Neuronal stem cell (in vitro differentiated cells): Measurements from ENCODE around the gene SHISA2.
"Not testable (repeated sequence)": the region's sequence is repeated elsewhere in the genome, so short reads cannot be mapped to it uniquely, and the experiment has no call there.

Experiments used
- DNase-seq: peaks from one replicate; pipeline ENCODE4 v3.0.0-alpha.2; 2013; ENCODE audit warnings: low spot score
- H2AFZ ChIP-seq: one replicate; pipeline ENCODE4 v1.6.1; 2013; ENCODE audit warnings: mild to moderate bottlenecking, low read length, inconsistent platforms
- H2AK5ac ChIP-seq: 2 replicates; pipeline ENCODE4 v1.6.1; 2013; ENCODE audit warnings: low read depth, mild to moderate bottlenecking, inconsistent platforms, low read length, moderate library complexity, mixed read lengths
- H2BK120ac ChIP-seq: 2 replicates; pipeline ENCODE4 v1.6.1; 2013; ENCODE audit warnings: low read depth, mild to moderate bottlenecking, inconsistent platforms, low read length, moderate library complexity, mixed read lengths
- H2BK12ac ChIP-seq: one replicate; pipeline ENCODE4 v1.6.1; 2013; ENCODE audit warnings: low read length, inconsistent platforms
- H2BK15ac ChIP-seq: 2 replicates; pipeline ENCODE4 v1.6.1; 2013; ENCODE audit warnings: mild to moderate bottlenecking, low read length, inconsistent platforms, mixed read lengths
- H2BK5ac ChIP-seq: one replicate; pipeline ENCODE4 v1.6.1; 2013; ENCODE audit warnings: inconsistent platforms, mild to moderate bottlenecking, low read length, moderate library complexity
- H3K14ac ChIP-seq: one replicate; pipeline ENCODE4 v1.6.1; 2013; ENCODE audit warnings: low read length, inconsistent platforms
- H3K18ac ChIP-seq: 2 replicates; pipeline ENCODE4 v1.6.1; 2013; ENCODE audit warnings: low read length, inconsistent platforms
- H3K23ac ChIP-seq: 2 replicates; pipeline ENCODE4 v1.6.1; 2013; ENCODE audit warnings: low read depth, mild to moderate bottlenecking, mixed read lengths, low read length, inconsistent platforms; ENCODE audit not compliant: poor library complexity
- H3K27ac ChIP-seq: replicated peaks from 3 replicates; pipeline ENCODE4 v1.5.1; 2013; ENCODE audit warnings: low read length, inconsistent platforms
- H3K27me3 ChIP-seq, 3 experiments: 2 replicates each; pipeline ENCODE4 v1.6.1; 2013; ENCODE audit warnings: low read length in 3 of 3, mild to moderate bottlenecking in 2 of 3, inconsistent platforms in 1 of 3, low read depth in 1 of 3, mixed read lengths in 1 of 3, moderate library complexity in 1 of 3; ENCODE audit not compliant: control insufficient read depth in 3 of 3, insufficient read depth in 3 of 3
- H3K36me3 ChIP-seq, 2 donors: replicated peaks in 1 of 2; 2 replicates each; pipeline ENCODE4 v1.6.1; 2013; ENCODE audit warnings: low read length in 2 of 2; ENCODE audit not compliant: control insufficient read depth in 2 of 2, insufficient read depth in 2 of 2
- H3K4ac ChIP-seq: 2 replicates; pipeline ENCODE4 v1.6.1; 2013; ENCODE audit warnings: inconsistent platforms, mild to moderate bottlenecking, low read length, moderate library complexity
- H3K4me1 ChIP-seq, 2 donors: 1 replicate in 1 of 2; 2 replicates in 1 of 2; pipeline ENCODE4 v1.6.1; 2013; ENCODE audit warnings: low read length in 2 of 2, low read depth in 1 of 2; ENCODE audit not compliant: control insufficient read depth in 2 of 2, insufficient read depth in 1 of 2
- H3K4me2 ChIP-seq: one replicate; pipeline ENCODE4 v1.6.1; 2013; ENCODE audit warnings: mild to moderate bottlenecking, low read length, inconsistent platforms; ENCODE audit not compliant: insufficient read depth, poor library complexity, severe bottlenecking
- H3K4me3 ChIP-seq, 2 donors: 2 replicates each; pipeline ENCODE4 v1.5.1; 2013; ENCODE audit warnings: low read length in 2 of 2, mild to moderate bottlenecking in 2 of 2, inconsistent platforms in 1 of 2, moderate library complexity in 1 of 2
- H3K79me1 ChIP-seq: one replicate; pipeline ENCODE4 v1.6.1; 2013; ENCODE audit warnings: low read depth, mild to moderate bottlenecking, inconsistent platforms, low read length, moderate library complexity
- H3K9ac ChIP-seq: one replicate; pipeline ENCODE4 v1.6.1; 2013; ENCODE audit warnings: mild to moderate bottlenecking, low read depth, low read length, inconsistent platforms; ENCODE audit not compliant: poor library complexity
- H3K9me3 ChIP-seq, 2 donors: replicated peaks in 1 of 2; 2 replicates each; pipeline versions ENCODE3 to v1.6.1; 2013; ENCODE audit warnings: low read length in 2 of 2, mild to moderate bottlenecking in 2 of 2, inconsistent platforms in 1 of 2, low read depth in 1 of 2, mixed read lengths in 1 of 2, moderate library complexity in 1 of 2; ENCODE audit not compliant: control insufficient read depth in 2 of 2, insufficient read depth in 1 of 2
- H4K8ac ChIP-seq: one replicate; pipeline ENCODE4 v1.6.1; 2013; ENCODE audit warnings: low read depth, mild to moderate bottlenecking, inconsistent platforms, low read length, moderate library complexity
- H4K91ac ChIP-seq: one replicate; pipeline ENCODE4 v1.6.1; 2013; ENCODE audit warnings: low read length, low read depth, mild to moderate bottlenecking, inconsistent platforms; ENCODE audit not compliant: poor library complexity
- WGBS, 2 donors: extraction: QIAGEN DNeasy Blood & Tissue Kit; methylation state at CpG; one replicate each; pipeline ENCODE4 v1.1.7; 2013; ENCODE audit warnings: missing lambda C conversion rate in 2 of 2, mixed read lengths in 1 of 2; ENCODE audit not compliant: insufficient read length in 2 of 2, insufficient replicate concordance in 1 of 2; ENCODE audit errors: extremely low coverage in 2 of 2; 5-methylcytosine and 5-hydroxymethylcytosine counted together

SHISA2 gene

DNA sequence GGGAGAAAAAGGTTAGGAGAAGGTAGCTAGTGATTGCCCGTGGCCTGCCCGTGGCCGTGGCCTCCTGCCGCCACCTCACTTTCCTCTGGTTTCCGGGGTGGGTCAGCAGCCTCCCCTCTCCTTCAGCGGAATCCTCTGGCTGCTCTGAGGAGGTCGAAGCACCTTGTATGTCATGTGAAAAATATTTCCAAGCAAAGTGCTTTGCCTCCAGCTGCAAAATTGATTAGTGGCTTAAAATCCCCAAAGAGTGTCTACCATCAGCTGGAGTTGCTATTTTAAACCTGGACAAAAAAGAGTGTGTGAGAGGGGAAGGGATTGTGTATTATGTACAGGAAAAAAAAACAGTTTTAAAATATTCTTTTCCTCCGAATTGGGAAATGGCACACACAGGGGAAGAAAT lies 17.8 kb upstream of the SHISA2 start:
- not testable (repeated sequence) for H2AFZ ChIP-seq, H3K27me3 ChIP-seq, H2BK5ac ChIP-seq, H3K4me3 ChIP-seq, H3K4ac ChIP-seq, H3K23ac ChIP-seq, H3K9ac ChIP-seq, H2BK120ac ChIP-seq, DNase-seq, H3K18ac ChIP-seq, H2BK12ac ChIP-seq, H3K14ac ChIP-seq, H3K79me1 ChIP-seq, H3K36me3 ChIP-seq, H2BK15ac ChIP-seq, H3K4me2 ChIP-seq, H2AK5ac ChIP-seq, H4K8ac ChIP-seq, H3K9me3 ChIP-seq, H4K91ac ChIP-seq, H3K4me1 ChIP-seq, H3K27ac ChIP-seq
- WGBS, 2 donors, result no CpG with 5 or more reads among the region's 8 CpGs

DNA sequence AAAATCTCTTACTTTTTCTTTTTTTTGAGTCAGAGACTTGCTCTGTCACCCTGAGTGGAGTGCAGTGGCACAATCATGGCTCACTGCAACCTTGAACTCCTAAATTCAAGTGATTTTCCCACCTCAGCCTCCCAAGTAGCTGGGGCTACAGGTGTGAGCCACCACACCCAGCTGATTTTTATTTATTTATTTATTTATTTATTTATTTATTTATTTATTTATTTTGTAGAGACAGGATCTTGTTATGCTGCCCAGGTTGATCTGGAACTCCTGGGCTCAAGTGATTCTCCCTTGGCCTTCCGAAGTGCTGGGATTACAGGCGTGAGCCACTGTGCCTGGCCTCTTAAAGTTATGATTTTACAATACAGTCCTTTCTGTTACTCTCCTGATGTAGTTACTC lies 16.6 kb upstream of the SHISA2 start:
- H3K23ac ChIP-seq, H3K4me2 ChIP-seq, H3K27me3 ChIP-seq, H3K9me3 ChIP-seq, H3K4me1 ChIP-seq, H2AK5ac ChIP-seq, H2BK5ac ChIP-seq, H3K79me1 ChIP-seq, H2AFZ ChIP-seq, H4K91ac ChIP-seq, H3K9ac ChIP-seq, H3K36me3 ChIP-seq, H2BK120ac ChIP-seq, H4K8ac ChIP-seq, H3K14ac ChIP-seq, H2BK12ac ChIP-seq, H3K18ac ChIP-seq, H3K4ac ChIP-seq, H3K27ac ChIP-seq, DNase-seq, H3K4me3 ChIP-seq: not testable (repeated sequence)
- WGBS, 2 donors, result no CpG with 5 or more reads among the region's 2 CpGs
- H2BK15ac ChIP-seq, result peak overlapping the region; percentile 26

DNA sequence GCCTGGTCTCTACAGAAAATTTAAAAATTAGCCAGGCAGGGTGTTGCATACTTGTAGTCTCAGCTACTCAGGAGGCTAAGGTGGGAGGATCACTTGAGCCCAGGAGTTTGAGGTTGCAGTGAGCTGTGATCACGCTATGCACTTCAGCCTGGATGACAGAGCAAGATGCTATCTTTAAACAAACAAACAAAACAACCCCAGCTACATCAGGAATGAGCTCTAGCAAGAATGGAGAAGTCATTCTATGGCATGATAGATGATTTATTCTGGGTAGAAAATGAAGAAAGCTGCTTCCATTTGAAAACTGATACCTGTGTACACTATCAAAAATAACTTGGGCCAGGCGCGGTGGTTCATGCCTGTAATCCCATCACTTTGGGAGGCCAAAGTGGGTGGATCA lies 15.8 kb upstream of the SHISA2 start:
- no peak overlapping the region for H3K27ac ChIP-seq
- no peak overlapping the region for H3K4me2 ChIP-seq
- no peaks in the 10 kb centered on the region for H3K36me3 ChIP-seq
- no peak overlapping the region for H2AK5ac ChIP-seq
- H3K14ac ChIP-seq, result no peak overlapping the region
- H3K4ac ChIP-seq, result no peak overlapping the region
- no peak overlapping the region for H4K8ac ChIP-seq
- whole genome bisulfite sequencing, 2 donors, result no CpG with 5 or more reads among the region's 3 CpGs
- H2BK120ac ChIP-seq, result no peak overlapping the region
- DNase-seq, result no peak
- H4K91ac ChIP-seq, result no peak overlapping the region
- H3K79me1 ChIP-seq, result no peaks in the 10 kb centered on the region
- no peak overlapping the region for H2BK12ac ChIP-seq
- no peak overlapping the region for H2BK15ac ChIP-seq
- H3K9me3 ChIP-seq, result no peaks in the 10 kb centered on the region
- H2BK5ac ChIP-seq, result no peak overlapping the region
- no peaks in the 10 kb centered on the region for H3K4me1 ChIP-seq
- no peak overlapping the region for H3K4me3 ChIP-seq
- H3K9ac ChIP-seq, result no peak overlapping the region
- H3K27me3 ChIP-seq, result no peaks in the 10 kb centered on the region
- no peak overlapping the region for H3K18ac ChIP-seq
- H3K23ac ChIP-seq, result no peak overlapping the region
- no peak overlapping the region for H2AFZ ChIP-seq

DNA sequence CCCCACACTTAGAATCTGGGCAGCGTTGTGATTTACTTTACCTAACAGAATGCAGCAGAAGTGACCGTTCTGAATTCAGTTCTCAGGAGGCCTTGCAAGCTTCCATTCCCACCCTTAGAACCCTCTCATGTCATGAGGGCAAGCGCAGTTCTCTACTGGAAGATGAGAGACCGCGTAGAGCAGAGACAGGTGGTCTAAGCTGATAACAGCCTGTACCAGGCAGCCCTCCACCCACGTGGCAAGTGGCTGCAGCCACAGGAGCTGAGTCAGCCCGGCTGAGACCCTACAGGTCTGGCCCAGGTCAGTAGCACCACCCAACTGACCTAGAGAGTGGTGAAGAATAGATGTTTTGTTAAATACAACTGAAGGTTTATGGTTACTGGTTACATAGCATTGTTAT lies 14.7 kb upstream of the SHISA2 start:
- H3K9ac ChIP-seq, H3K23ac ChIP-seq, H4K8ac ChIP-seq, DNase-seq, H3K27ac ChIP-seq, H2BK120ac ChIP-seq, H3K4ac ChIP-seq, H3K4me1 ChIP-seq, H4K91ac ChIP-seq, H2AFZ ChIP-seq, H3K9me3 ChIP-seq, H2BK5ac ChIP-seq, H3K36me3 ChIP-seq, H3K18ac ChIP-seq, H3K14ac ChIP-seq, H2AK5ac ChIP-seq, H2BK15ac ChIP-seq, H3K79me1 ChIP-seq, H2BK12ac ChIP-seq, H3K27me3 ChIP-seq, H3K4me3 ChIP-seq: not testable (repeated sequence)
- no CpG with 5 or more reads among the region's 7 CpGs for WGBS, 2 donors
- H3K4me2 ChIP-seq, result peak overlapping the region; percentile 0
